GM23248 (cell line): ENCODE results near the gene LGR5.

Experiments
- EZH2 ChIP-seq: fragments of 200-600 bp; sonication (generic); IDR thresholded peaks from 2 replicates; pipeline ENCODE4 v1.6.1; 2018; ENCODE audit warnings: antibody characterized with exemption, mild to moderate bottlenecking; ENCODE audit not compliant: insufficient read depth, poor library complexity, severe bottlenecking
- EZH2phosphoT487 ChIP-seq: fragments of 200-600 bp; sonication (generic); IDR thresholded peaks from 2 replicates; pipeline ENCODE4 v1.6.1; 2018; ENCODE audit warnings: antibody characterized with exemption, moderate library complexity, mild to moderate bottlenecking, low read depth; ENCODE audit not compliant: insufficient read depth

DNA sequence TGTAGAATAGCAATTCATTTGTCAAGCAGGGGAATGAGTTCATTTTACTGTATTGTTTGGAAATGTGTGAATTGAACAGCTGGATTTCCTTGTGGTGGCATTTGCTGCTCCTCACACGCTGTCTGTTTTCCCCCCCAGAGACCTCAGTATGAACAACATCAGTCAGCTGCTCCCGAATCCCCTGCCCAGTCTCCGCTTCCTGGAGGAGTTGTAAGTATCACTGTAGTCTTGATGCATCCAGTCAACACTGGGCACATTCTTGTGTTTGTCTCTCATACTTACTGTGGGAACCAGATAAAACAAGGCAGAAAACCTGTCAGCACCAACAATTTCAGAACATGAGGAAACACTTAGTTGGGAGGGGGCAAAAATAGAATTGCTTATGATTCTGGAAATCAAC lies 64.9 kb downstream of the LGR5 start:
- TF ChIP-seq EZH2 (no peak), EZH2phosphoT487 (no peak)
